H9 (cell line): Measurements from ENCODE around the gene POLR3B. TPM values are rescaled to one million over a fixed set of nuclear protein-coding genes. Genes with fewer than 3 reads are reported as not detected.

Experiments
- DNase-seq: peaks from one replicate; pipeline ENCODE4 v3.0.0-alpha.2; 2017
- H2AFZ ChIP-seq: one replicate; pipeline ENCODE4 v1.6.1; 2013; ENCODE audit warnings: mild to moderate bottlenecking, low read length, control low read depth, moderate library complexity
- H2AK5ac ChIP-seq: 2 replicates; pipeline ENCODE4 v1.6.1; 2013; ENCODE audit warnings: low read length, control low read depth, mixed read lengths; ENCODE audit not compliant: insufficient read length
- H2BK120ac ChIP-seq: one replicate; pipeline ENCODE4 v1.6.1; 2013; ENCODE audit warnings: low read depth, mild to moderate bottlenecking, low read length, control low read depth, inconsistent platforms; ENCODE audit not compliant: poor library complexity, severe bottlenecking
- H2BK12ac ChIP-seq: 2 replicates; pipeline ENCODE4 v1.6.1; 2013; ENCODE audit warnings: low read length, control low read depth, mixed read lengths, low read depth; ENCODE audit not compliant: insufficient read length
- H2BK15ac ChIP-seq: 2 replicates; pipeline ENCODE4 v1.6.1; 2013; ENCODE audit warnings: low read depth, low read length, control low read depth
- H2BK20ac ChIP-seq: one replicate; pipeline ENCODE4 v1.6.1; 2013; ENCODE audit warnings: low read depth, mild to moderate bottlenecking, low read length, control low read depth, inconsistent platforms; ENCODE audit not compliant: poor library complexity, severe bottlenecking
- H2BK5ac ChIP-seq: 2 replicates; pipeline ENCODE4 v1.6.1; 2013; ENCODE audit warnings: low read length, control low read depth, mixed read lengths; ENCODE audit not compliant: insufficient read length
- H3K14ac ChIP-seq: 2 replicates; pipeline ENCODE4 v1.6.1; 2013; ENCODE audit warnings: low read length, control low read depth; ENCODE audit not compliant: insufficient read depth
- H3K18ac ChIP-seq: 2 replicates; pipeline ENCODE4 v1.6.1; 2013; ENCODE audit warnings: low read depth, mild to moderate bottlenecking, mixed read lengths, low read length, control low read depth; ENCODE audit not compliant: insufficient read length
- H3K23ac ChIP-seq: 2 replicates; pipeline ENCODE4 v1.6.1; 2013; ENCODE audit warnings: low read length, control low read depth, mixed read lengths, low read depth; ENCODE audit not compliant: insufficient read length
- H3K23me2 ChIP-seq: 2 replicates; pipeline ENCODE4 v1.6.1; 2013; ENCODE audit warnings: low read depth, mild to moderate bottlenecking, mixed read lengths, low read length, control low read depth; ENCODE audit not compliant: insufficient read length, poor library complexity, severe bottlenecking
- H3K27ac ChIP-seq: 2 replicates; pipeline ENCODE4 v1.5.1; 2013; ENCODE audit warnings: low read length, control low read depth, mixed read lengths, low read depth; ENCODE audit not compliant: insufficient read length
- H3K27me3 ChIP-seq: 2 replicates; pipeline ENCODE4 v1.6.1; 2013; ENCODE audit warnings: low read length, control low read depth, inconsistent platforms; ENCODE audit not compliant: insufficient read depth
- H3K4ac ChIP-seq: 2 replicates; pipeline ENCODE4 v1.6.1; 2013; ENCODE audit warnings: low read depth, mild to moderate bottlenecking, control low read depth, inconsistent platforms, low read length, moderate library complexity
- H3K4me1 ChIP-seq: 2 replicates; pipeline ENCODE4 v1.6.1; 2013; ENCODE audit warnings: low read length, control low read depth, inconsistent platforms; ENCODE audit not compliant: insufficient read depth
- H3K4me2 ChIP-seq: 2 replicates; pipeline ENCODE4 v1.6.1; 2013; ENCODE audit warnings: low read length, control low read depth, mixed read lengths; ENCODE audit not compliant: insufficient read length, insufficient read depth
- H3K56ac ChIP-seq: 2 replicates; pipeline ENCODE4 v1.6.1; 2013; ENCODE audit warnings: low read depth, mild to moderate bottlenecking, mixed read lengths, low read length, control low read depth; ENCODE audit not compliant: insufficient read length
- H3K79me1 ChIP-seq: 2 replicates; pipeline ENCODE4 v1.6.1; 2013; ENCODE audit warnings: low read depth, mild to moderate bottlenecking, moderate library complexity, low read length, control low read depth, inconsistent platforms; ENCODE audit not compliant: insufficient read depth, poor library complexity, severe bottlenecking
- H3K79me2 ChIP-seq: 2 replicates; pipeline ENCODE4 v1.6.1; 2013; ENCODE audit warnings: low read length, control low read depth, inconsistent platforms; ENCODE audit not compliant: insufficient read depth
- H3K9ac ChIP-seq: 2 replicates; pipeline ENCODE4 v1.6.1; 2013; ENCODE audit warnings: low read length, control low read depth, mixed read lengths; ENCODE audit not compliant: insufficient read length; ENCODE audit errors: extremely low read depth
- H3K9me3 ChIP-seq: one replicate; pipeline ENCODE4 v1.6.1; 2013; ENCODE audit warnings: low read depth, low read length, inconsistent platforms; ENCODE audit not compliant: control insufficient read depth
- H3T11ph ChIP-seq: one replicate; pipeline ENCODE4 v1.6.1; 2013; ENCODE audit warnings: mild to moderate bottlenecking, low read length, control low read depth, inconsistent platforms
- H4K20me1 ChIP-seq: one replicate; pipeline ENCODE4 v1.6.1; 2013; ENCODE audit not compliant: control insufficient read depth, insufficient read length, insufficient read depth
- H4K5ac ChIP-seq: 2 replicates; pipeline ENCODE4 v1.6.1; 2013; ENCODE audit warnings: low read depth, mild to moderate bottlenecking, mixed read lengths, low read length, control low read depth; ENCODE audit not compliant: insufficient read length
- H4K8ac ChIP-seq: replicated peaks from 2 replicates; pipeline ENCODE4 v1.6.1; 2013; ENCODE audit warnings: low read length, control low read depth, mixed read lengths, low read depth; ENCODE audit not compliant: insufficient read length
- H4K91ac ChIP-seq: 2 replicates; pipeline ENCODE4 v1.6.1; 2013; ENCODE audit warnings: low read depth, mild to moderate bottlenecking, moderate library complexity, mixed read lengths, low read length, control low read depth; ENCODE audit not compliant: insufficient read length
- H3K27ac Mint-ChIP-seq, 3 experiments: 2 replicates in 2 of 3; 3 replicates in 1 of 3; pipeline ENCODE4 v1.8.0; 2020 to 2021; ENCODE audit warnings: mixed read lengths in 3 of 3, mild to moderate bottlenecking in 1 of 3, moderate library complexity in 1 of 3
- H3K27me3 Mint-ChIP-seq: 2 replicates; pipeline ENCODE4 v1.8.0; 2021; ENCODE audit warnings: low read depth, mild to moderate bottlenecking, moderate library complexity, mixed read lengths
- H3K36me3 Mint-ChIP-seq, 3 experiments: 2 replicates in 2 of 3; 3 replicates in 1 of 3; pipeline ENCODE4 v1.8.0; 2020 to 2021; ENCODE audit warnings: low read depth in 3 of 3, mixed read lengths in 3 of 3; ENCODE audit not compliant: insufficient read depth in 1 of 3
- H3K4me1 Mint-ChIP-seq, 2 experiments: 2 replicates each; pipeline ENCODE4 v1.8.0; 2020; ENCODE audit warnings: mixed read lengths in 2 of 2
- H3K4me3 Mint-ChIP-seq, 2 experiments: 2 replicates in 1 of 2; 3 replicates in 1 of 2; pipeline ENCODE4 v1.8.0; 2020 to 2021; ENCODE audit warnings: mild to moderate bottlenecking in 2 of 2, mixed read lengths in 2 of 2, moderate library complexity in 1 of 2
- H3K9me3 Mint-ChIP-seq, 2 experiments: 2 replicates in 1 of 2; 3 replicates in 1 of 2; pipeline ENCODE4 v1.8.0; 2020; ENCODE audit warnings: mild to moderate bottlenecking in 2 of 2, mixed read lengths in 2 of 2, moderate library complexity in 1 of 2
- CTCF ChIP-seq: fragments of 200-600 bp; sonication (generic); conservative IDR thresholded peaks from 3 replicates; pipeline ENCODE4 v1.8.0; 2021; ENCODE audit warnings: antibody characterized with exemption, mild to moderate bottlenecking
- total RNA-seq: library from RNA; stranded (reverse); gene quantifications from 2 replicates; pipeline ENCODE4 v1.2.1, GENCODE V29; 2021

Gene POLR3B
- total RNA-seq, 1 experiment from 2014 or later = 13.4 TPM

DNA sequence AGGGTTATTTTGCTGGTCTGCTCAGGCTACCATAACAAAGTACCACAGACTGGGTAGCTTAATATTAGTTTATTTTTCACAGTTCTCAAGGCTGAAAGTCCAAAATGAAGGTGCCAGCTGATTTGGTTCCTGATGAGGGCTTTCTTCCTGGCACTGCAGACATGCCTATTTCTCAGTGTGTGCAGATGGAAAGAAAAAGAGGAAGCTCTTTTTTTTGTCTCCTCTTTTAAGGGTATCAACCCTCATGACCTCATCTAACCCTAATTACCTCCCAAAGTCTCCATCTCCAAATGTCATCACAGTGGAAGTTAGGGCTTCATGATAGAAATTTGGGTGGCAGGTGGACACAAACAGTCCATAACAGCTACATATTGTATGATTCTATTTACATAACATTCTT is 25.0 kb upstream of the POLR3B start:
- Histone ChIP-seq H3K56ac (no peak overlapping the region), H3K27me3 (no peaks in the 10 kb centered on the region; the same call in 1 of the 2 replicates), H2BK5ac (no peak overlapping the region), H3T11ph (no peak overlapping the region), H3K27ac (no peak overlapping the region), H4K5ac (no peak overlapping the region), H3K79me1 (no peaks in the 10 kb centered on the region), H3K18ac (no peak overlapping the region), H3K9ac (no peak overlapping the region), H2AK5ac (no peak overlapping the region), H4K91ac (no peak overlapping the region), H3K23ac (no peak overlapping the region), H3K79me2 (no peaks in the 10 kb centered on the region), H3K23me2 (no peaks in the 10 kb centered on the region), H3K9me3 (no peaks in the 10 kb centered on the region), H4K20me1 (no peaks in the 10 kb centered on the region), H3K4me2 (no peak overlapping the region), H2AFZ (no peak overlapping the region), H2BK12ac (no peak overlapping the region), H2BK120ac (no peak overlapping the region), H2BK20ac (no peak overlapping the region), H4K8ac (no peak overlapping the region), H3K4me1 (no peaks in the 10 kb centered on the region; the same call in none of the 2 replicates), H2BK15ac (no peak overlapping the region), H3K4ac (no peak overlapping the region), H3K14ac (no peak overlapping the region)
- H3K27me3 Mint-ChIP-seq = peaks cover 18% of the 10 kb centered on the region
- no peak for TF ChIP-seq CTCF
- peaks cover 31 to 33% of the 10 kb centered on the region in 2 experiments for H3K4me1 Mint-ChIP-seq
- no peak overlapping the region for H3K27ac Mint-ChIP-seq
- no peak for DNase-seq
- H3K36me3 Mint-ChIP-seq = peaks cover 0 to 8% (median 0%) of the 10 kb centered on the region in 3 experiments; a peak in 1 of 7 replicates
- no peak overlapping the region for H3K4me3 Mint-ChIP-seq
- peaks cover 0 to 6% of the 10 kb centered on the region in 2 experiments; a peak in 3 of 5 replicates for H3K9me3 Mint-ChIP-seq
